Rectal smooth muscle tissue (tissue), 1 donor: ENCODE measurements around the gene CCDC195.

Experiments used
- H3K27ac ChIP-seq: one replicate; pipeline ENCODE4 v1.7.0; 2013; ENCODE audit warnings: low read depth, low read length, inconsistent platforms
- H3K27me3 ChIP-seq: one replicate; pipeline ENCODE4 v1.7.0; 2013; ENCODE audit warnings: low read length; ENCODE audit not compliant: control insufficient read depth, insufficient read depth
- H3K36me3 ChIP-seq: one replicate; pipeline ENCODE4 v1.7.0; 2013; ENCODE audit warnings: low read length; ENCODE audit not compliant: control insufficient read depth, insufficient read depth
- H3K4me1 ChIP-seq: one replicate; pipeline ENCODE4 v1.7.0; 2013; ENCODE audit warnings: low read length; ENCODE audit not compliant: control insufficient read depth, insufficient read depth
- H3K4me3 ChIP-seq: one replicate; pipeline ENCODE4 v1.7.0; 2013; ENCODE audit warnings: low read length
- H3K9ac ChIP-seq: one replicate; pipeline ENCODE4 v1.7.0; 2013; ENCODE audit warnings: low read length

The CCDC195 gene, protein sequence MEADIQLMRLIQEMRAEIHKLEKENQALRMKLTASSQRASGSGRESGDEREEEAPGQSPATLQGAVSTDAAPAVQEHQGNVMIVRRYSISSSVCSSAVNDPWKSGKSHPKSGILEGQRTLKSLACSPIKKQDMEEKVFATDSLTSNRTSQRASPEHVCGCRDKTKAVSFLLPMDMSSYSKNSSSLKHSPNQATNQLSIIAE

DNA sequence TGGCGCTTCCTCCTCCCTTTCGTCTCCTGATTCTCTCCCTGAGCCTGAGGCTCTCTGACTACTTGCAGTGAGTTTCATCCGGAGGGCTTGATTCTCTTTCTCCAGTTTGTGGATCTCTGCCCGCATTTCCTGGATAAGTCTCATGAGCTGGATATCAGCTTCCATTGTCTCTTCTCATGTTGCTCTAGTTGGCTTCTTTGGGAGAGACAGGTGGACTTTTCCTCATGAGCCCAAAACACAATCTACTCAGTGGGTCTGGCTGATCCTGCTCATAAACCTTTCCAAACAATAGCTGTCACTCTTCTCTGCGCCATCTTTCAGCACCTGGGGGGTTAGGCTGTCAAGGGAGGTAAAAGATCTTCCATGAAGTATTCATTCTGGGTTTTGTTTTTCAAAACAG, at the start of gene CCDC195:
Gene CCDC195 (minus strand): TSS at position 165 of the 400 bp plus-strand sequence. CDS start 0 bp downstream, at position 165.
- Histone ChIP-seq H3K36me3 (no peaks in the 10 kb centered on the region), H3K27ac (no peak within 1 kb of the TSS), H3K27me3 (no peaks in the 10 kb centered on the region)

DNA sequence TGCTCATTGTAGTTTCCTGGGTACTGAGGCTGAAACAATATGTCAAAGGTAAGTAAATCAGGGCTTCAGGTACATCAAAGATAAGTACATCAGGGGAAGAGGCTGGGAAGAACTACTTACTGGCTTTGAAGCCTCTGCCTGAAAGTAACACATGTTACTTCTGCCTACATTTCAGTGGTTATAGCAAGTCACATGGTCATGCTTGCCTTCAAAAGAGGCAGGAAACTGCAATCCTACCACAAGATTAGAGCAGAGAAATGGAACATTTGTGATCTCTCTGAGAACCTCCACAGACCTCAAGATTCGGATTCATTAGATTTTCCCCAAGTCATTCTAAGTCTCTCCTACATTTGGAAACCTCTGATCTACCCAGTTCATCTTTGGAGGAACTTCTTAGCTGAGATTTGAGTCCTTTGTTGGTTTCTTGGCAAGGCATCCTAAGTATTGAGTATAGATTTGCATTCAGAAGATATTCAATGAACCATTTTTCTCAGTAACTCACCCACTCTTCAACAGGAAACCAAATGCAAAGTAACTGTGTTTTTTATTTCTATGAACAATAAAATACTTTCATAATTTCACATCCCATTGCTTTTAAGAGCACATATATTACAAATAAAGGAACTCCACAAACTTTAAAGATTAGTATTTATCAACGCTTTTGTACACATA, 48.5 kb upstream of the CCDC195 start:
- H3K27me3 ChIP-seq, result no peaks in the 10 kb centered on the region
- H3K4me1 ChIP-seq, result no peaks in the 10 kb centered on the region
- no peak overlapping the region for H3K4me3 ChIP-seq
- H3K36me3 ChIP-seq, result no peaks in the 10 kb centered on the region
- H3K27ac ChIP-seq, result no peak overlapping the region
- H3K9ac ChIP-seq, result no peak overlapping the region

More for the DNA sequence above, at the start of gene CCDC195:
- no peak within 1 kb of the TSS for H3K9ac ChIP-seq
- no peaks in the 10 kb centered on the region for H3K4me1 ChIP-seq
- no peak within 1 kb of the TSS for H3K4me3 ChIP-seq

DNA sequence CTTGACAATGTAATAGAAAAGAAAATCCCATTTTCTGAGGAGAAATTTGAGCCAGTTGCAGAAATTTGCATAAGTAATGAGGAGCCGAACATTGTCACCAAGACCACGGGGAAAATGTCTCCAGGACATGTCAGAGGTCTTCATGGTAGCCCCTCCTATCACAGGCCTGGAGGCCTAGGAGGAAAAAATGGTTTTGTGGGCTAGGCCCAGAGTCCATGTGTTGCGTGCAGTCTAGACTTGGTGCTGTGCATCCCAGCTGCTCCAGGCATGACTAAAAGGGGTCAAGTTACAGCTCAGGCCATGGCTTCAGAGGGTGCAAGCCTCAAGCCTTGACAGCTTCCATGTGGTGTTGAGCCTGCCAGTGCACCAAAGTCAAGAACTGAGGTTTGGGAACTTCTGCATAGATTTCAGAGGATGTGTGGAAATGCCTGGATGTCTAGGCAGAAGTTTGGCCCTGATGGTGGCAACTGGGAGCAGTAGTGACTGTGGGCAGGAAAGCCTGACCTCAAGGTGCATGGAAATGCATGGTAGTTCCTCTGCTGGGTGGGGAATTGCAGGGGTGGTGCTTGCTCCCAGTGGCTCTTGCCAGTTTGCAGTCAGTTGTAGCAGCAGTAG, 41.9 kb upstream of the CCDC195 start:
- Histone ChIP-seq H3K4me3 (no peak overlapping the region), H3K27me3 (no peaks in the 10 kb centered on the region), H3K36me3 (no peaks in the 10 kb centered on the region), H3K9ac (no peak overlapping the region), H3K27ac (no peak overlapping the region), H3K4me1 (no peaks in the 10 kb centered on the region)

DNA sequence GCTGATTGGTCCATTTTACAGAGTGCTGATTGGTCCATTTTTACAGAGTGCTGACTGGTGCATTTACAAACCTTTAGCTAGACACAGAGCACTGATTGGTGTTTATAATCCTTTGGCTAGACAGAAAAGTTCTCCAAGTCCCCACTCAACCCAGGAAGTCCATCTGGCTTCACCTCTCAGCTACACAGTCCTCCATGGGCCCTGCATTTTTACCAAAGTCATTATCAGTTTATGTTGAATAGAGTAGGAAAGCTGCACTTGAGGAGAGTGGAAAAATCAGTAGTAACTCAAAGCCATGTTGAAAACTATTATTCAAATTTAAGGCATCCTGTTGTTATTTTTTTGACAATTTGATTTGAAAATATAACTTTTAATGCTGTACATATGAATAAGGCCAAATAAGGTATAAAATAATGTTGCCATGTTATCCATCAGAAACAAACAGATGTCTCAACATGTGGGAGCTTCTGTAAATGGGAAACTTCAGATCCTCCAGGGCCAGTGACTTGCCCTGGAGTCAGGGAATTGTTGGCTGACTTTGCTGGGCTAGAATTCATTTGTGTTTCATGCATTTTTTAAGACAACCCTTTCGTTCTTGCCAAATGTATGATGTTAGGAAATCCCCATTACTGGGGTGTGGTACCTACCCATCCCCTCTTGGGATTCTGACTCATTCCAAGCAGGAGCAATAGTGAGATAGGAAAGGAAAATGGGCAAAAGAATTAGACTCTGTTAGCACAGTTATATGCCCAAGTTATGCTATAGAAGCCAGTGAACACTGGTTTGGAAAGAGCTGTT, 37.8 kb upstream of the CCDC195 start:
- no peak overlapping the region for H3K27ac ChIP-seq
- H3K4me1 ChIP-seq, result no peaks in the 10 kb centered on the region

DNA sequence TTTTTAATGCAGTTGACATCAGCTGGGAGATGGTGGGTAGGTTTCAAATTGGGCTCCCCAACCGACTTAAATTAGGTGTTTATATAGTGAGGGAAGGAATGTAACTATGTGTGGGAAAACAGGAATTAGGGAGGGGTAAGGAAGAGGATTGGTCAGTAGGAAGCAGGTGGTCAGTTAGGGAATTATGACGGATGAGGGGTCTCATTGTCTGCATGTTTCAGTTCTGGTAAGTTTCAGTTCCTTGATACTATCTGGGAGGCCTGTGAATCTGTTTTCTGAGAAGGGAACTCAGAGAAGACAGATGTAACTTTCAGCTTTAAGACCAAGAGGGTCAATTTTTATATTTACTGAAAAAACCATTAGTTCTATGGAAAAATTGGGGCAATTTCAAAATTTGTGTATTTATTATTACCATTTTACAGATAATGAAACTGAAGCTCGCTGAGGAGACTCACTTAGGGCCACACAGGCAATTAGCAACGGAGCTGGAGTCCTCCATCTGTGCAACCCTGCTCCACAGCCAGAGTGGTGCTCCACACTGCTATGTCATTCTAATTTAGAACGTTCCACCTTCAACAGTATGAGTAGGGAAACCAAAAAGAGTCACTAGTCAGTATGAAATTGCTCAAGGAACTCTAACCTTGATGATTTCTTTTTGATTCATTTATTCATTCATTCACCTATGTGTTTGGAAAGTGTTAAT, 36.0 kb upstream of the CCDC195 start:
- Histone ChIP-seq H3K36me3 (no peaks in the 10 kb centered on the region), H3K4me3 (no peak overlapping the region), H3K9ac (no peak overlapping the region), H3K27ac (no peak overlapping the region), H3K4me1 (no peaks in the 10 kb centered on the region), H3K27me3 (no peaks in the 10 kb centered on the region)

More for the DNA sequence above, 37.8 kb upstream of the CCDC195 start:
- H3K9ac ChIP-seq, result no peak overlapping the region
- no peaks in the 10 kb centered on the region for H3K36me3 ChIP-seq
- H3K4me3 ChIP-seq, result no peak overlapping the region
- no peaks in the 10 kb centered on the region for H3K27me3 ChIP-seq

DNA sequence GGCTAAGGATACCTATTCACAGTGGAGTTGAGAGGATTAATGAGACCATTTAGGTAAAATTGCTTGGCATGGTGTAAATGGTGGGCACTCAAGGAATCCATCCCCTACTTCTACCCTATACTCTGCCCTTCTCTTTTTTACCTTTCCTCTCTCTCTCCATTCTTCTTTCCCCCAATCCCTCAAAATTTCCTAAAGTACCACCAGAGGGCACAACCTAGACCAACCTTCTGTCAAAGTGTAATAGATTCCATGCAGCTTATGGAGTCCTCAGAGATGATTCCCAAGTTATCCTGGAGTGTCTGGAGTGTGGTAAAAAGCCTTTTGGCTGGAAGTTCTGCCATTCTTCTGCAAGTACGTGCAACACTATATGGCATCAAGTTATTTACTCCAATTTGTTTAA, 33.0 kb upstream of the CCDC195 start:
- Histone ChIP-seq H3K4me1 (no peaks in the 10 kb centered on the region), H3K4me3 (no peak overlapping the region)

DNA sequence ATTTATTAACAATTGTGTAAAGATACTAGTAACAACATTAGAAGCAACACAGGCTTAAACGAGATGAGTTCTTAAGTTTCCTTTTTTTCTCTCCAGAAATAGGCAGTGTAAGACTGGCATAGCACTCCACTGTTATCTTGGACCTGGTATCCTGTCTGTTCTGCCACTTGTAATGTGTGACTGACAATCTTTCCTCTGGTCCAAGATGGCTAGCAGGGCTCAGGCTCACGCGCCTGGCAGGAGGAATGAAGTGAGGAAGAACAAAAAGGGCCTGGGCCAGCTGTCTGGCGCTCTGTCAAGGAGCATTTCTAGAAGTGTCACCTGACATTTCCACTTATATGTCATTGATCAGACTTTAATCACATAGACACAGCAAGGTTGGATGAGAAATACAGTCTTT, 31.6 kb upstream of the CCDC195 start:
- Histone ChIP-seq H3K4me3 (no peak overlapping the region), H3K36me3 (no peaks in the 10 kb centered on the region), H3K4me1 (no peaks in the 10 kb centered on the region), H3K27ac (no peak overlapping the region), H3K9ac (no peak overlapping the region), H3K27me3 (no peaks in the 10 kb centered on the region)

More for the DNA sequence above, 33.0 kb upstream of the CCDC195 start:
- no peaks in the 10 kb centered on the region for H3K36me3 ChIP-seq
- no peaks in the 10 kb centered on the region for H3K27me3 ChIP-seq
- H3K9ac ChIP-seq, result no peak overlapping the region
- H3K27ac ChIP-seq, result no peak overlapping the region

DNA sequence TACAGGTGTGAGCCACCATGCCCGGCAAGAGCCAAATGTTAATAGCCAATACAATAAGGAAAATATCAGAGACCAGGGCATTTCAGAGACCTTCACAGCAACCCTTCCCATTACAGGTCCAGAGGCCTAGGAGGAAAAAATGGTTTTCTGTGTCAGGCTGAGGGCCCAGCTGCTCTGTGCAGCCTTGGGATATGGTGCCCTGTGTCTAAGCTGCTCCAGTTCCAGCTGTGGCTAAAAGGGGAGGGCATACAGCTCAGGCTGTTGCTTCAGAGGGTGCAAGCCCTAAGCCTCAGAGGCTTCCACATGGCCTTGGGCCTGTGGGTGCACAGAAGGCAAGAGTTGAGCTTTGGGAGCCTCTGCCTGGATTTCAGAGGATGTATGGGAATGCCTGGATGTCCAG, 20.1 kb upstream of the CCDC195 start:
- Histone ChIP-seq H3K4me1 (no peaks in the 10 kb centered on the region), H3K4me3 (no peak overlapping the region), H3K27me3 (no peaks in the 10 kb centered on the region), H3K27ac (no peak overlapping the region), H3K9ac (no peak overlapping the region), H3K36me3 (no peaks in the 10 kb centered on the region)

DNA sequence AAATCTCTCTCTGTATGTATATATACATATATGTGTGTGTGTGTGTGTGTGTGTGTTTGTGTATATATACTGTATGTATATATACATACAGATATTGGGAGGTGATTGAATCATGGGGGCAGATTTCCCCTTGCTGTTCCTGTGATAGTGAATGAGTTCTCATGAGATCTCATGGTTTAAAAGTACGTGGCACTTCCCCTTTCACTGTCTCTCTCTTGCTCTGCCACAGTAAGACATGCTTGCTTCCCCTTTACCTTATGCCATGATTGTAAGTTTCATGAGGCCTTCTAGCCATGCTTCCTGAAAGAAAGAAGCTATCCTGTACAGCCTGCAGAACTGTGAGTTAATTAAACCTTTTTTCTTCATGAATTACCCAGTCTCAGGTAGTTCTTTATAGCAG, 18.8 kb upstream of the CCDC195 start:
- Histone ChIP-seq H3K36me3 (no peaks in the 10 kb centered on the region), H3K4me3 (no peak overlapping the region), H3K27ac (no peak overlapping the region), H3K27me3 (no peaks in the 10 kb centered on the region), H3K4me1 (no peaks in the 10 kb centered on the region), H3K9ac (no peak overlapping the region)

DNA sequence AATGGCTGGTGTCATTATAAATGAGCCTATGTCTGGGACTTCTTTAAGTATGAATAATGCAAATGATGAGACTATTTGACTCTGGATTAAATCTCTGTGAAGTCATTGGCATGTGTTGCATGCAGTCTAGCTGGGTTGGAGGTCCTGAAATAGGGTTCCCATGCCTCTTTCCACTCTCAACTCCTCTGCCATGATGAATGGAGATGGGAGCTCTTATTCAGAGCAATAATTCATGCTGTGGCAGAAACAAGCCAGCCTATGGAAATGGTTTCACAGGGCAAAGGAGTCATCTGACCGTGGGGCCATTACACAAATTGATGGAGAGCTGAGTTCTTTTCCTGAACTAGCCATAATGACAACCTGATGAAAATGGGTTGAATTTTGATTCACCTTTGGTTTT, 15.5 kb upstream of the CCDC195 start:
- Histone ChIP-seq H3K4me1 (no peaks in the 10 kb centered on the region), H3K4me3 (no peak overlapping the region)

DNA sequence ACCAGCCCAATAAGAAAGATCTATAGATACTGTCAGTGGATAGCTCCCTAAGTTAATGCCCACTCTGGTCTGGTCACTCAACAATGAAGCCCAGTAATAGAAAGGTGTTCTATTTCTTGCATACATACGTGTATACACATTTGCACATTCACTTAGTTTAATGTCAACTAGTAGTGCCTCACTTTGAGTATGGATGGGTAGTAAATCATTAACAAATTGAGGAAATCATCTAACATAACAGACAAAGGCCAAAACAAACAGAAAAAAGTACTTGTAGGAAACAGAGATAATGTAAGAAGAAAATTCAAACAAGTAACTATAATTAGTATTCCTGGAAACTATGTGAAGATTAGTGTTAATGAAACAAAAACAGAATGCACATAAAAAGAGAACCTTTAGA, 13.3 kb upstream of the CCDC195 start:
- Histone ChIP-seq H3K9ac (no peak overlapping the region), H3K27ac (no peak overlapping the region), H3K4me3 (no peak overlapping the region), H3K27me3 (no peaks in the 10 kb centered on the region), H3K4me1 (no peaks in the 10 kb centered on the region), H3K36me3 (no peaks in the 10 kb centered on the region)

More for the DNA sequence above, 15.5 kb upstream of the CCDC195 start:
- no peak overlapping the region for H3K9ac ChIP-seq
- H3K36me3 ChIP-seq, result no peaks in the 10 kb centered on the region
- H3K27ac ChIP-seq, result no peak overlapping the region
- no peaks in the 10 kb centered on the region for H3K27me3 ChIP-seq

DNA sequence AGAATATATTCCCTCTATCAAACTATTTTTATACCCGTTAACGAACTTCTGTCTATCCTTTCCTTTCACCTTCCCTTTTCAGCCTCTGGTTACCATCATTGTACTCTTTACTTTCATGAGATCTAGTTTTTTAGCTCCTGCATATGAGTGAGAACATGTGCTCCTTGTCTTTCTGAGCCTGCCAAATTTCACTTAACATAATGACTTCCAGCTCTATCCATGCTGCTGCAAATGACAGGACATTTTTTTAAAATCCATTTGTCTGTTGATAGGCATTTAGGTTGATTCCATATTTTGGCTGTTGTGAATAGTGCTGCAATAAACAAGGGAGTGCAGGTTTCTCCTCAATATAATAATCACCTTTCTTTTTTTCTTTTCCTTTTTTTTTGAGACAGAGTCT, 8.2 kb upstream of the CCDC195 start:
- Histone ChIP-seq H3K36me3 (no peaks in the 10 kb centered on the region), H3K4me1 (no peaks in the 10 kb centered on the region), H3K27me3 (no peaks in the 10 kb centered on the region), H3K27ac (no peak overlapping the region), H3K9ac (no peak overlapping the region), H3K4me3 (no peak overlapping the region)
